ENCODE data around the gene KCTD11. TPM values are rescaled to one million over a fixed set of nuclear protein-coding genes. Genes with fewer than 3 reads are reported as not detected.

The KCTD11 gene
- total RNA-seq, 1 experiment from 2014 or later: 16.4 TPM

DNA sequence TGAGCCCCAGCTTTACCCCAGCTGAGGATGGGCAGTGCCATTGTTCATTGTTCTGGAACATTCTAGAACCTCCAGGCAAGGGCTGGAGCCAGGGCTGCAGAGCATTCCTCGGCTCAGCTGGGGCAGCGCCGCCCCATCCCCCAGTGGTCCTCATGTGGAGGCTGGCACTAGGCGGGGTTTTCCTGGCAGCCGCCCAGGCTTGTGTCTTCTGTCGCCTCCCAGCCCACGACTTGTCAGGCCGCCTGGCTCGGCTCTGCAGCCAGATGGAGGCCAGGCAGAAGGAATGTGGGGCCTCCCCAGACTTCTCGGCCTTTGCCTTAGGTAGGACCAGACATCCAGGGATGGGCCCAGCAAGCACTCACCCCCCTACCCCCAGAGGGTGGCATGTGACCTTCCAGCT, 3.1 kb downstream of the KCTD11 start, which contains the start of gene TMEM95:
Gene TMEM95, plus strand, starts transcription at position 104 of the 400 bp plus-strand sequence. Its CDS starts 49 bp downstream, at position 153.
- BruUV-seq (replicated peaks): no TSS peak
- peaks cover 15% of the 10 kb centered on the region for H4K20me1 ChIP-seq (ENCODE audit: insufficient read depth)
- H3K9me3 ChIP-seq (ENCODE audit: insufficient read depth, low read depth): no peaks in the 10 kb centered on the region
- peaks cover 37% of the 10 kb centered on the region for H3K79me2 ChIP-seq (ENCODE audit: low read depth)
- CTCF ChIA-PET: interaction anchor here (0.6 to 1.6 kb wide), 3 partner anchors 25 to 206 kb away, joined by 6 to 13 read pairs (median 9); no protein-coding TSS in a partner anchor
- peak; percentile 25 to 47 for DNase-seq
- no peaks in the 10 kb centered on the region for H3K9me2 ChIP-seq (ENCODE audit: insufficient read depth)
- no peaks in the 10 kb centered on the region for H3K27me3 ChIP-seq (ENCODE audit: insufficient read depth, low read depth)
- no peak within 1 kb of the TSS for H2AFZ ChIP-seq
- no peak within 1 kb of the TSS for H3K27ac ChIP-seq
- POLR2A ChIA-PET (ENCODE audit: unreplicated experiment): interaction anchor here (0.7 to 1.0 kb wide), 2 partner anchors 26 to 49 kb away, joined by 4 to 16 read pairs; partner anchors contain the start of gene TMEM256
- no peaks in the 10 kb centered on the region for H3K36me3 ChIP-seq (ENCODE audit: low read depth)
- peak within 1 kb of the TSS; percentile 91 for H3K4me2 ChIP-seq
- intact Hi-C loops (cut with micrococcal nuclease; ENCODE audit: unreplicated experiment): loop anchor here (5.0 kb wide), 1 partner anchor 147 kb away; no protein-coding TSS in a partner anchor
- TF ChIP-seq, protein P1, sequence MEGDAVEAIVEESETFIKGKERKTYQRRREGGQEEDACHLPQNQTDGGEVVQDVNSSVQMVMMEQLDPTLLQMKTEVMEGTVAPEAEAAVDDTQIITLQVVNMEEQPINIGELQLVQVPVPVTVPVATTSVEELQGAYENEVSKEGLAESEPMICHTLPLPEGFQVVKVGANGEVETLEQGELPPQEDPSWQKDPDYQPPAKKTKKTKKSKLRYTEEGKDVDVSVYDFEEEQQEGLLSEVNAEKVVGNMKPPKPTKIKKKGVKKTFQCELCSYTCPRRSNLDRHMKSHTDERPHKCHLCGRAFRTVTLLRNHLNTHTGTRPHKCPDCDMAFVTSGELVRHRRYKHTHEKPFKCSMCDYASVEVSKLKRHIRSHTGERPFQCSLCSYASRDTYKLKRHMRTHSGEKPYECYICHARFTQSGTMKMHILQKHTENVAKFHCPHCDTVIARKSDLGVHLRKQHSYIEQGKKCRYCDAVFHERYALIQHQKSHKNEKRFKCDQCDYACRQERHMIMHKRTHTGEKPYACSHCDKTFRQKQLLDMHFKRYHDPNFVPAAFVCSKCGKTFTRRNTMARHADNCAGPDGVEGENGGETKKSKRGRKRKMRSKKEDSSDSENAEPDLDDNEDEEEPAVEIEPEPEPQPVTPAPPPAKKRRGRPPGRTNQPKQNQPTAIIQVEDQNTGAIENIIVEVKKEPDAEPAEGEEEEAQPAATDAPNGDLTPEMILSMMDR (conservative IDR thresholded peaks at IDR 0.05): no peak
- no peak for TF ChIP-seq EZH2 (IDR thresholded peaks at IDR 0.05; ENCODE audit: low read depth)
- peaks cover 28% of the 10 kb centered on the region for H3F3A ChIP-seq (ENCODE audit: insufficient read depth, low read depth)
- H3K4me3 ChIP-seq: peak within 1 kb of the TSS; percentile 86; the same call in 1 of the 2 replicates
- peaks cover 21% of the 10 kb centered on the region; the same call in 1 of the 2 replicates for H3K4me1 ChIP-seq (replicated peaks; ENCODE audit: insufficient read depth)

DNA sequence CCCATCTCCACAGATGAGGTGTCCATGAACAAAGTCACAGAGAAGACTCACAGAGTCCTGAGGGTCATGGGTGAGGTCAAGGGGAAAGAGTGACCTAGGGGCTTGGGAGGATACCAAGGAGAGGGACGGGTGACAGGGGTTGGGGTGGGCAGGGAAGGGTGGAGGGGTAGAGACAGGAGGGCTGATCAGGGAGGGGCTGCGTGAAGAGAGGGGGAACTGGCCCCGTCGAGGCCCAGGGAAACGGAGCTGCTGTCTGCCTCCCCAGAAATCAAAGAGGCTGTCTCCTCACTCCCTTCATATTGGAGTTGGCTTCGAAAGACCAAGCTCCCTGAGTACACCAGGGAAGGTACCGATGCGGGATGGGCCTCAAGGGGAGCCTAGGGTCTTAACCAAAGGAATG, 3.6 kb downstream of the KCTD11 start:
- no peaks in the 10 kb centered on the region for H3K27me3 ChIP-seq (ENCODE audit: insufficient read depth, low read depth)
- H3K4me2 ChIP-seq: no peak overlapping the region
- no peak for DNase-seq
- peaks cover 25% of the 10 kb centered on the region for H3F3A ChIP-seq (ENCODE audit: insufficient read depth, low read depth)
- no peaks in the 10 kb centered on the region for H3K9me3 ChIP-seq (ENCODE audit: insufficient read depth, low read depth)
- BruUV-seq (replicated peaks): no TSS peak
- H3K36me3 ChIP-seq (ENCODE audit: low read depth): no peaks in the 10 kb centered on the region
- CTCF ChIA-PET: interaction anchor here (0.6 to 1.6 kb wide), 5 partner anchors 25 to 205 kb away, joined by 3 to 9 read pairs (median 6); partner anchors contain the start of gene POLR2A
- intact Hi-C loops (cut with micrococcal nuclease; ENCODE audit: unreplicated experiment): loop anchor here (5.0 kb wide), 1 partner anchor 147 kb away; no protein-coding TSS in a partner anchor
- no peaks in the 10 kb centered on the region for H3K9me2 ChIP-seq (ENCODE audit: insufficient read depth)
- no peak overlapping the region for H3K4me3 ChIP-seq
- peaks cover 15% of the 10 kb centered on the region for H4K20me1 ChIP-seq (ENCODE audit: insufficient read depth)
- no peak overlapping the region for H2AFZ ChIP-seq
- no peak overlapping the region for H3K27ac ChIP-seq
- TF ChIP-seq EZH2 (IDR thresholded peaks at IDR 0.05; ENCODE audit: low read depth): no peak
- TF ChIP-seq, protein P1 (conservative IDR thresholded peaks at IDR 0.05): no peak
- peaks cover 34% of the 10 kb centered on the region for H3K79me2 ChIP-seq (ENCODE audit: low read depth)
- POLR2A ChIA-PET (ENCODE audit: unreplicated experiment): interaction anchor here (1.0 kb wide), 1 partner anchor 48 kb away, joined by 4 read pairs; the partner anchor contains the start of gene TMEM256
- peaks cover 21% of the 10 kb centered on the region; the same call in 1 of the 2 replicates for H3K4me1 ChIP-seq (replicated peaks; ENCODE audit: insufficient read depth)

DNA sequence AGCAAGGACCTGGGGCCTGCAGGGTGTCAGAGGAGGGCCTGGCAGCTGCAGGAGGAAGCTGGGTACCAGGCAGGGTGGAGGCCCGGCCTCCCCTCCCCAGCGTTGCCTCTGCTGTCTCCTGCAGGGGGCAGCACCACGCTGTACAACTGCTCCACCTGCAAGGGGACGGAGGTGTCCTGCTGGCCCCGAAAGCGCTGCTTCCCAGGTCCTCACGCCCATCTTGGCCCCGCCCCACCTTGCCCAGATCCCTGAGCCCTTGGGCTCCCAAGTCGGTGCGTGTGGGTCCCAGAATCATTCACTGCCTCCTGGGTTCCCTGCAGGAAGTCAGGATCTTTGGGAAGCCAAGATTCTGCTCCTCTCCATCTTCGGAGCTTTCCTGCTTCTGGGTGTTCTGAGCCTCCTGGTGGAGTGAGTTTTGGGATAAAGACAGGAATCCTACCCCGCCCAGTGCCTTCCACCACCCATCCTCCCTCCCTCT, 4.1 kb downstream of the KCTD11 start:
- peaks cover 15% of the 10 kb centered on the region for H4K20me1 ChIP-seq (ENCODE audit: insufficient read depth)
- H2AFZ ChIP-seq: no peak overlapping the region
- peaks cover 28% of the 10 kb centered on the region for H3K79me2 ChIP-seq (ENCODE audit: low read depth)
- H3K4me3 ChIP-seq: no peak overlapping the region
- H3K36me3 ChIP-seq (ENCODE audit: low read depth): no peaks in the 10 kb centered on the region
- ChIA-PET POLR2A (ENCODE audit: unreplicated experiment) (interaction anchor here (0.6 to 1.0 kb wide), 3 partner anchors 48 to 358 kb away, joined by 3 to 6 read pairs (median 4); partner anchors contain the start of gene TMEM256), CTCF (interaction anchor here (0.6 to 1.6 kb wide), 5 partner anchors 85 to 320 kb away, joined by 3 to 6 read pairs (median 3); partner anchors contain the start of genes POLR2A and SLC16A13)
- H3K4me2 ChIP-seq: peak overlapping the region; percentile 50; the same call in 1 of the 2 replicates
- TF ChIP-seq, protein P1 (conservative IDR thresholded peaks at IDR 0.05): peak; percentile 77
- no peak for TF ChIP-seq EZH2 (IDR thresholded peaks at IDR 0.05; ENCODE audit: low read depth)
- H3K27ac ChIP-seq: no peak overlapping the region
- intact Hi-C loops (cut with micrococcal nuclease; ENCODE audit: unreplicated experiment): loop anchor here (1.0 to 5.0 kb wide), 5 partner anchors 25 to 333 kb away; partner anchors contain the start of genes SENP3, TMEM102, TNK1 and WRAP53
- no peaks in the 10 kb centered on the region for H3K9me2 ChIP-seq (ENCODE audit: insufficient read depth)
- DNase-seq: peak; percentile 58 to 92
- BruUV-seq (replicated peaks): no TSS peak
- H3K9me3 ChIP-seq (ENCODE audit: insufficient read depth, low read depth): no peaks in the 10 kb centered on the region
- H3K4me1 ChIP-seq (replicated peaks; ENCODE audit: insufficient read depth): peaks cover 21% of the 10 kb centered on the region; the same call in 1 of the 2 replicates
- H3K27me3 ChIP-seq (ENCODE audit: insufficient read depth, low read depth): no peaks in the 10 kb centered on the region
- H3F3A ChIP-seq (ENCODE audit: insufficient read depth, low read depth): peaks cover 20% of the 10 kb centered on the region
